ENCODE results near the gene LCN2. TPM values are rescaled to one million over a fixed set of nuclear protein-coding genes. Genes with fewer than 3 reads are reported as not detected.

LCN2 gene
- total RNA-seq, 1 experiment from 2014 or later: 1.3 TPM

DNA sequence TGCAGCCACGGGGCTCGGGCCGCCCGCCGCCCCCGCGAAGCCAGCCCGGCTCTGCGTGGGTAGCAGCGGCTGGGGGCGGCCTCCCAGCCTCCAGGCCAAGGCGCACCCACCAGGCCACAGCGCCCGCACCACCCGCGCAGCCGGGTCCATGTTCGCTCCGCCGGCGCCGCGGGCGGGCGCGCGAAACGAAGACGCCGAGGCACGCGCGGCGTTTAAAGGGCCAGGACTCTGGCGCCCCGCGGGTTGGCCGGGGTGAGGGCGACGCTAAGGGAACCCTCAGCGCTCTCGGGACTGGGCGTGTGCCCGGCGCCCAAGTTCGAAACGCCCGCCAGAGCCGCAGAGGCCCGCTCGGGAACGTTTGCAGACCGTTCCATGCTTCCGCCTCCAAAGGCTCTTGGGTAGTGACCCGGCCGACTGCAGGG is 21.7 kb upstream of the LCN2 start, which contains the start of gene PTGES2:
Gene PTGES2 (minus strand): TSS at position 162 of the 422 bp plus-strand sequence. CDS start 12 bp downstream, at position 150.
- ATAC-seq (peak; percentile 51), DNase-seq (ENCODE audit: low spot score) (peak; percentile 68)
- Mint-ChIP-seq H3K27ac (peak within 1 kb of the TSS; percentile 97), H3K4me3 (peak within 1 kb of the TSS; percentile 94), H3K27me3 (ENCODE audit: low read depth) (peaks cover 15% of the 10 kb centered on the region), H3K4me1 (peaks cover 17% of the 10 kb centered on the region), H3K9me3 (peaks cover 9% of the 10 kb centered on the region), H3K36me3 (peaks cover 17% of the 10 kb centered on the region)
- CTCF ChIA-PET: interaction anchor here (0.5 to 3.7 kb wide), 4 partner anchors 10 to 128 kb away, joined by 3 to 53 read pairs (median 24); no protein-coding TSS in a partner anchor
- POLR2A ChIA-PET: no interaction called here
- TF ChIP-seq CREM (CRISPR knock-in tag; IDR thresholded peaks at IDR 0.05) (peak; percentile 32; the same call in 1 of the 2 replicates), FOXP1 (CRISPR knock-in tag; IDR thresholded peaks at IDR 0.05; ENCODE audit: borderline replicate concordance) (peak; percentile 74; the same call in 1 of the 2 replicates), SMAD4 (CRISPR knock-in tag; IDR thresholded peaks at IDR 0.05) (0 out of 2 replicates have a peak, but pooled peaks have one; percentile 29), JUN (CRISPR knock-in tag; IDR thresholded peaks at IDR 0.05) (peak; percentile 79; the same call in 1 of the 2 replicates), ZNF263 (CRISPR knock-in tag; IDR thresholded peaks at IDR 0.05; ENCODE audit: low read depth) (0 out of 2 replicates have a peak, but pooled peaks have one; percentile 46), ESRRA (CRISPR knock-in tag; IDR thresholded peaks at IDR 0.05; ENCODE audit: borderline replicate concordance) (peak; percentile 27; the same call in 1 of the 2 replicates), PRRX2 (CRISPR knock-in tag; IDR thresholded peaks at IDR 0.05) (no peak), IRF1 (CRISPR knock-in tag; IDR thresholded peaks at IDR 0.05) (peak; percentile 7; the same call in 1 of the 2 replicates), E2F5 (CRISPR knock-in tag; IDR thresholded peaks at IDR 0.05) (peak; percentile 82), ZNF219 (CRISPR knock-in tag; IDR thresholded peaks at IDR 0.05; ENCODE audit: borderline replicate concordance) (no peak), AR (CRISPR knock-in tag; IDR thresholded peaks at IDR 0.05) (no peak), MAX (CRISPR knock-in tag; IDR thresholded peaks at IDR 0.05) (peak; percentile 82), TEAD4 (CRISPR knock-in tag; IDR thresholded peaks at IDR 0.05) (peak; percentile 41; the same call in 1 of the 2 replicates), ZNF232 (CRISPR knock-in tag; IDR thresholded peaks at IDR 0.05) (peak; percentile 47; the same call in 1 of the 2 replicates)
- TF ChIP-seq, protein P1, sequence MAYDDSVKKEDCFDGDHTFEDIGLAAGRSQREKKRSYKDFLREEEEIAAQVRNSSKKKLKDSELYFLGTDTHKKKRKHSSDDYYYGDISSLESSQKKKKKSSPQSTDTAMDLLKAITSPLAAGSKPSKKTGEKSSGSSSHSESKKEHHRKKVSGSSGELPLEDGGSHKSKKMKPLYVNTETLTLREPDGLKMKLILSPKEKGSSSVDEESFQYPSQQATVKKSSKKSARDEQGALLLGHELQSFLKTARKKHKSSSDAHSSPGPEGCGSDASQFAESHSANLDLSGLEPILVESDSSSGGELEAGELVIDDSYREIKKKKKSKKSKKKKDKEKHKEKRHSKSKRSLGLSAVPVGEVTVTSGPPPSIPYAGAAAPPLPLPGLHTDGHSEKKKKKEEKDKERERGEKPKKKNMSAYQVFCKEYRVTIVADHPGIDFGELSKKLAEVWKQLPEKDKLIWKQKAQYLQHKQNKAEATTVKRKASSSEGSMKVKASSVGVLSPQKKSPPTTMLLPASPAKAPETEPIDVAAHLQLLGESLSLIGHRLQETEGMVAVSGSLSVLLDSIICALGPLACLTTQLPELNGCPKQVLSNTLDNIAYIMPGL (CRISPR knock-in tag; IDR thresholded peaks at IDR 0.05): peak; percentile 87
- TF ChIP-seq, protein P2, sequence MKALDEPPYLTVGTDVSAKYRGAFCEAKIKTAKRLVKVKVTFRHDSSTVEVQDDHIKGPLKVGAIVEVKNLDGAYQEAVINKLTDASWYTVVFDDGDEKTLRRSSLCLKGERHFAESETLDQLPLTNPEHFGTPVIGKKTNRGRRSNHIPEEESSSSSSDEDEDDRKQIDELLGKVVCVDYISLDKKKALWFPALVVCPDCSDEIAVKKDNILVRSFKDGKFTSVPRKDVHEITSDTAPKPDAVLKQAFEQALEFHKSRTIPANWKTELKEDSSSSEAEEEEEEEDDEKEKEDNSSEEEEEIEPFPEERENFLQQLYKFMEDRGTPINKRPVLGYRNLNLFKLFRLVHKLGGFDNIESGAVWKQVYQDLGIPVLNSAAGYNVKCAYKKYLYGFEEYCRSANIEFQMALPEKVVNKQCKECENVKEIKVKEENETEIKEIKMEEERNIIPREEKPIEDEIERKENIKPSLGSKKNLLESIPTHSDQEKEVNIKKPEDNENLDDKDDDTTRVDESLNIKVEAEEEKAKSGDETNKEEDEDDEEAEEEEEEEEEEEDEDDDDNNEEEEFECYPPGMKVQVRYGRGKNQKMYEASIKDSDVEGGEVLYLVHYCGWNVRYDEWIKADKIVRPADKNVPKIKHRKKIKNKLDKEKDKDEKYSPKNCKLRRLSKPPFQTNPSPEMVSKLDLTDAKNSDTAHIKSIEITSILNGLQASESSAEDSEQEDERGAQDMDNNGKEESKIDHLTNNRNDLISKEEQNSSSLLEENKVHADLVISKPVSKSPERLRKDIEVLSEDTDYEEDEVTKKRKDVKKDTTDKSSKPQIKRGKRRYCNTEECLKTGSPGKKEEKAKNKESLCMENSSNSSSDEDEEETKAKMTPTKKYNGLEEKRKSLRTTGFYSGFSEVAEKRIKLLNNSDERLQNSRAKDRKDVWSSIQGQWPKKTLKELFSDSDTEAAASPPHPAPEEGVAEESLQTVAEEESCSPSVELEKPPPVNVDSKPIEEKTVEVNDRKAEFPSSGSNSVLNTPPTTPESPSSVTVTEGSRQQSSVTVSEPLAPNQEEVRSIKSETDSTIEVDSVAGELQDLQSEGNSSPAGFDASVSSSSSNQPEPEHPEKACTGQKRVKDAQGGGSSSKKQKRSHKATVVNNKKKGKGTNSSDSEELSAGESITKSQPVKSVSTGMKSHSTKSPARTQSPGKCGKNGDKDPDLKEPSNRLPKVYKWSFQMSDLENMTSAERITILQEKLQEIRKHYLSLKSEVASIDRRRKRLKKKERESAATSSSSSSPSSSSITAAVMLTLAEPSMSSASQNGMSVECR (CRISPR knock-in tag; IDR thresholded peaks at IDR 0.05; ENCODE audit: borderline replicate concordance): peak; percentile 84; the same call in 1 of the 2 replicates
- TF ChIP-seq, protein P3, sequence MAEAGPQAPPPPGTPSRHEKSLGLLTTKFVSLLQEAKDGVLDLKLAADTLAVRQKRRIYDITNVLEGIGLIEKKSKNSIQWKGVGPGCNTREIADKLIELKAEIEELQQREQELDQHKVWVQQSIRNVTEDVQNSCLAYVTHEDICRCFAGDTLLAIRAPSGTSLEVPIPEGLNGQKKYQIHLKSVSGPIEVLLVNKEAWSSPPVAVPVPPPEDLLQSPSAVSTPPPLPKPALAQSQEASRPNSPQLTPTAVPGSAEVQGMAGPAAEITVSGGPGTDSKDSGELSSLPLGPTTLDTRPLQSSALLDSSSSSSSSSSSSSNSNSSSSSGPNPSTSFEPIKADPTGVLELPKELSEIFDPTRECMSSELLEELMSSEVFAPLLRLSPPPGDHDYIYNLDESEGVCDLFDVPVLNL (CRISPR knock-in tag; IDR thresholded peaks at IDR 0.05; ENCODE audit: borderline replicate concordance, low read depth): no peak

Data from WTC11 (cell line).